H9 (cell line): ENCODE measurements around the gene MGLL. TPM values are rescaled to one million over a fixed set of nuclear protein-coding genes. Genes with fewer than 3 reads are reported as not detected.

Experiments
- DNase-seq: peaks from one replicate; pipeline ENCODE4 v3.0.0-alpha.2; 2017
- H2AFZ ChIP-seq: one replicate; pipeline ENCODE4 v1.6.1; 2013; ENCODE audit warnings: mild to moderate bottlenecking, low read length, control low read depth, moderate library complexity
- H2AK5ac ChIP-seq: 2 replicates; pipeline ENCODE4 v1.6.1; 2013; ENCODE audit warnings: low read length, control low read depth, mixed read lengths; ENCODE audit not compliant: insufficient read length
- H2BK120ac ChIP-seq: one replicate; pipeline ENCODE4 v1.6.1; 2013; ENCODE audit warnings: low read depth, mild to moderate bottlenecking, low read length, control low read depth, inconsistent platforms; ENCODE audit not compliant: poor library complexity, severe bottlenecking
- H2BK12ac ChIP-seq: 2 replicates; pipeline ENCODE4 v1.6.1; 2013; ENCODE audit warnings: low read length, control low read depth, mixed read lengths, low read depth; ENCODE audit not compliant: insufficient read length
- H2BK15ac ChIP-seq: 2 replicates; pipeline ENCODE4 v1.6.1; 2013; ENCODE audit warnings: low read depth, low read length, control low read depth
- H2BK20ac ChIP-seq: one replicate; pipeline ENCODE4 v1.6.1; 2013; ENCODE audit warnings: low read depth, mild to moderate bottlenecking, low read length, control low read depth, inconsistent platforms; ENCODE audit not compliant: poor library complexity, severe bottlenecking
- H2BK5ac ChIP-seq: 2 replicates; pipeline ENCODE4 v1.6.1; 2013; ENCODE audit warnings: low read length, control low read depth, mixed read lengths; ENCODE audit not compliant: insufficient read length
- H3K14ac ChIP-seq: 2 replicates; pipeline ENCODE4 v1.6.1; 2013; ENCODE audit warnings: low read length, control low read depth; ENCODE audit not compliant: insufficient read depth
- H3K18ac ChIP-seq: 2 replicates; pipeline ENCODE4 v1.6.1; 2013; ENCODE audit warnings: low read depth, mild to moderate bottlenecking, mixed read lengths, low read length, control low read depth; ENCODE audit not compliant: insufficient read length
- H3K23ac ChIP-seq: 2 replicates; pipeline ENCODE4 v1.6.1; 2013; ENCODE audit warnings: low read length, control low read depth, mixed read lengths, low read depth; ENCODE audit not compliant: insufficient read length
- H3K23me2 ChIP-seq: 2 replicates; pipeline ENCODE4 v1.6.1; 2013; ENCODE audit warnings: low read depth, mild to moderate bottlenecking, mixed read lengths, low read length, control low read depth; ENCODE audit not compliant: insufficient read length, poor library complexity, severe bottlenecking
- H3K27ac ChIP-seq: 2 replicates; pipeline ENCODE4 v1.5.1; 2013; ENCODE audit warnings: low read length, control low read depth, mixed read lengths, low read depth; ENCODE audit not compliant: insufficient read length
- H3K27me3 ChIP-seq: 2 replicates; pipeline ENCODE4 v1.6.1; 2013; ENCODE audit warnings: low read length, control low read depth, inconsistent platforms; ENCODE audit not compliant: insufficient read depth
- H3K4ac ChIP-seq: 2 replicates; pipeline ENCODE4 v1.6.1; 2013; ENCODE audit warnings: low read depth, mild to moderate bottlenecking, control low read depth, inconsistent platforms, low read length, moderate library complexity
- H3K4me1 ChIP-seq: 2 replicates; pipeline ENCODE4 v1.6.1; 2013; ENCODE audit warnings: low read length, control low read depth, inconsistent platforms; ENCODE audit not compliant: insufficient read depth
- H3K4me2 ChIP-seq: 2 replicates; pipeline ENCODE4 v1.6.1; 2013; ENCODE audit warnings: low read length, control low read depth, mixed read lengths; ENCODE audit not compliant: insufficient read length, insufficient read depth
- H3K56ac ChIP-seq: 2 replicates; pipeline ENCODE4 v1.6.1; 2013; ENCODE audit warnings: low read depth, mild to moderate bottlenecking, mixed read lengths, low read length, control low read depth; ENCODE audit not compliant: insufficient read length
- H3K79me1 ChIP-seq: 2 replicates; pipeline ENCODE4 v1.6.1; 2013; ENCODE audit warnings: low read depth, mild to moderate bottlenecking, moderate library complexity, low read length, control low read depth, inconsistent platforms; ENCODE audit not compliant: insufficient read depth, poor library complexity, severe bottlenecking
- H3K79me2 ChIP-seq: 2 replicates; pipeline ENCODE4 v1.6.1; 2013; ENCODE audit warnings: low read length, control low read depth, inconsistent platforms; ENCODE audit not compliant: insufficient read depth
- H3K9ac ChIP-seq: 2 replicates; pipeline ENCODE4 v1.6.1; 2013; ENCODE audit warnings: low read length, control low read depth, mixed read lengths; ENCODE audit not compliant: insufficient read length; ENCODE audit errors: extremely low read depth
- H3K9me3 ChIP-seq: one replicate; pipeline ENCODE4 v1.6.1; 2013; ENCODE audit warnings: low read depth, low read length, inconsistent platforms; ENCODE audit not compliant: control insufficient read depth
- H3T11ph ChIP-seq: one replicate; pipeline ENCODE4 v1.6.1; 2013; ENCODE audit warnings: mild to moderate bottlenecking, low read length, control low read depth, inconsistent platforms
- H4K20me1 ChIP-seq: one replicate; pipeline ENCODE4 v1.6.1; 2013; ENCODE audit not compliant: control insufficient read depth, insufficient read length, insufficient read depth
- H4K5ac ChIP-seq: 2 replicates; pipeline ENCODE4 v1.6.1; 2013; ENCODE audit warnings: low read depth, mild to moderate bottlenecking, mixed read lengths, low read length, control low read depth; ENCODE audit not compliant: insufficient read length
- H4K8ac ChIP-seq: replicated peaks from 2 replicates; pipeline ENCODE4 v1.6.1; 2013; ENCODE audit warnings: low read length, control low read depth, mixed read lengths, low read depth; ENCODE audit not compliant: insufficient read length
- H4K91ac ChIP-seq: 2 replicates; pipeline ENCODE4 v1.6.1; 2013; ENCODE audit warnings: low read depth, mild to moderate bottlenecking, moderate library complexity, mixed read lengths, low read length, control low read depth; ENCODE audit not compliant: insufficient read length
- H3K27ac Mint-ChIP-seq, 3 experiments: 2 replicates in 2 of 3; 3 replicates in 1 of 3; pipeline ENCODE4 v1.8.0; 2020 to 2021; ENCODE audit warnings: mixed read lengths in 3 of 3, mild to moderate bottlenecking in 1 of 3, moderate library complexity in 1 of 3
- H3K27me3 Mint-ChIP-seq: 2 replicates; pipeline ENCODE4 v1.8.0; 2021; ENCODE audit warnings: low read depth, mild to moderate bottlenecking, moderate library complexity, mixed read lengths
- H3K36me3 Mint-ChIP-seq, 3 experiments: 2 replicates in 2 of 3; 3 replicates in 1 of 3; pipeline ENCODE4 v1.8.0; 2020 to 2021; ENCODE audit warnings: low read depth in 3 of 3, mixed read lengths in 3 of 3; ENCODE audit not compliant: insufficient read depth in 1 of 3
- H3K4me1 Mint-ChIP-seq, 2 experiments: 2 replicates each; pipeline ENCODE4 v1.8.0; 2020; ENCODE audit warnings: mixed read lengths in 2 of 2
- H3K4me3 Mint-ChIP-seq, 2 experiments: 2 replicates in 1 of 2; 3 replicates in 1 of 2; pipeline ENCODE4 v1.8.0; 2020 to 2021; ENCODE audit warnings: mild to moderate bottlenecking in 2 of 2, mixed read lengths in 2 of 2, moderate library complexity in 1 of 2
- H3K9me3 Mint-ChIP-seq, 2 experiments: 2 replicates in 1 of 2; 3 replicates in 1 of 2; pipeline ENCODE4 v1.8.0; 2020; ENCODE audit warnings: mild to moderate bottlenecking in 2 of 2, mixed read lengths in 2 of 2, moderate library complexity in 1 of 2
- WGBS: extraction: QIAGEN DNeasy Blood & Tissue Kit; methylation state at CpG from one replicate; pipeline ENCODE4 v1.1.7; 2013; ENCODE audit warnings: missing lambda C conversion rate, low lambda C conversion rate, mixed read lengths; ENCODE audit not compliant: insufficient read length; ENCODE audit errors: extremely low coverage; 5-methylcytosine and 5-hydroxymethylcytosine counted together
- total RNA-seq: library from RNA; stranded (reverse); gene quantifications from 2 replicates; pipeline ENCODE4 v1.2.1, GENCODE V29; 2021
- TF ChIP-seq, protein P1 (sequence below): fragments of 200-600 bp; sonication (generic); conservative IDR thresholded peaks from 3 replicates; pipeline ENCODE4 v1.8.0; 2021; ENCODE audit warnings: antibody characterized with exemption, mild to moderate bottlenecking

Gene MGLL
- total RNA-seq, 1 experiment from 2014 or later = 0.11 TPM

GRCh38 chr3:127829537-127829936, 7.2 kb upstream of the MGLL start:
- Histone ChIP-seq H2BK15ac (no peak overlapping the region), H3K23ac (no peak overlapping the region), H4K20me1 (no peaks in the 10 kb centered on the region), H3K79me1 (no peaks in the 10 kb centered on the region), H3K27ac (no peak overlapping the region), H3K4ac (no peak overlapping the region), H3K18ac (no peak overlapping the region), H2BK20ac (no peak overlapping the region), H3K4me1 (no peaks in the 10 kb centered on the region), H3K4me2 (no peak overlapping the region), H3K9me3 (no peaks in the 10 kb centered on the region), H3K9ac (no peak overlapping the region), H2AK5ac (no peak overlapping the region), H3K14ac (no peak overlapping the region), H3K56ac (no peak overlapping the region), H4K5ac (no peak overlapping the region), H2BK5ac (no peak overlapping the region), H3K23me2 (no peaks in the 10 kb centered on the region), H4K8ac (no peak overlapping the region), H3K79me2 (no peaks in the 10 kb centered on the region), H2BK12ac (no peak overlapping the region), H3T11ph (no peak overlapping the region), H2BK120ac (no peak overlapping the region), H2AFZ (no peak overlapping the region), H4K91ac (no peak overlapping the region), H3K27me3 (no peaks in the 10 kb centered on the region)
- no peak for DNase-seq
- no CpG with 5 or more reads among the region's 1 CpG for WGBS
- no peak overlapping the region for H3K27ac Mint-ChIP-seq
- peaks cover 12% of the 10 kb centered on the region for H3K27me3 Mint-ChIP-seq
- H3K4me1 Mint-ChIP-seq = peaks cover 7 to 12% of the 10 kb centered on the region in 2 experiments
- H3K9me3 Mint-ChIP-seq = peaks cover 16 to 19% of the 10 kb centered on the region in 2 experiments
- H3K36me3 Mint-ChIP-seq = peaks cover 0 to 7% (median 0%) of the 10 kb centered on the region in 3 experiments; a peak in 4 of 7 replicates
- H3K4me3 Mint-ChIP-seq = no peak overlapping the region
- TF ChIP-seq, protein P1, sequence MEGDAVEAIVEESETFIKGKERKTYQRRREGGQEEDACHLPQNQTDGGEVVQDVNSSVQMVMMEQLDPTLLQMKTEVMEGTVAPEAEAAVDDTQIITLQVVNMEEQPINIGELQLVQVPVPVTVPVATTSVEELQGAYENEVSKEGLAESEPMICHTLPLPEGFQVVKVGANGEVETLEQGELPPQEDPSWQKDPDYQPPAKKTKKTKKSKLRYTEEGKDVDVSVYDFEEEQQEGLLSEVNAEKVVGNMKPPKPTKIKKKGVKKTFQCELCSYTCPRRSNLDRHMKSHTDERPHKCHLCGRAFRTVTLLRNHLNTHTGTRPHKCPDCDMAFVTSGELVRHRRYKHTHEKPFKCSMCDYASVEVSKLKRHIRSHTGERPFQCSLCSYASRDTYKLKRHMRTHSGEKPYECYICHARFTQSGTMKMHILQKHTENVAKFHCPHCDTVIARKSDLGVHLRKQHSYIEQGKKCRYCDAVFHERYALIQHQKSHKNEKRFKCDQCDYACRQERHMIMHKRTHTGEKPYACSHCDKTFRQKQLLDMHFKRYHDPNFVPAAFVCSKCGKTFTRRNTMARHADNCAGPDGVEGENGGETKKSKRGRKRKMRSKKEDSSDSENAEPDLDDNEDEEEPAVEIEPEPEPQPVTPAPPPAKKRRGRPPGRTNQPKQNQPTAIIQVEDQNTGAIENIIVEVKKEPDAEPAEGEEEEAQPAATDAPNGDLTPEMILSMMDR = no peak
